Activated naive CD4-positive, alpha-beta T cell treated with anti-CD3 and anti-CD28 coated beads, Interleukin-2, amount 50 U/mL, for 24 hours (primary cell): ENCODE data around the gene RNF44.
A peak's percentile ranks its signal among the peaks of the same experiment; 100 is the strongest.

Source experiments
- H3K27ac Mint-ChIP-seq: one replicate; pipeline ENCODE4 v1.8.0; 2021; ENCODE audit warnings: mild to moderate bottlenecking, mixed read lengths
- H3K27me3 Mint-ChIP-seq: one replicate; pipeline ENCODE4 v1.8.0; 2021; ENCODE audit warnings: mixed read lengths
- H3K36me3 Mint-ChIP-seq: one replicate; pipeline ENCODE4 v1.8.0; 2021; ENCODE audit warnings: mixed read lengths
- H3K4me1 Mint-ChIP-seq: one replicate; pipeline ENCODE4 v1.8.0; 2021; ENCODE audit warnings: mixed read lengths
- H3K4me3 Mint-ChIP-seq: one replicate; pipeline ENCODE4 v1.8.0; 2021; ENCODE audit warnings: mild to moderate bottlenecking, mixed read lengths
- H3K9me3 Mint-ChIP-seq: one replicate; pipeline ENCODE4 v1.8.0; 2021; ENCODE audit warnings: mixed read lengths

The RNF44 gene

DNA sequence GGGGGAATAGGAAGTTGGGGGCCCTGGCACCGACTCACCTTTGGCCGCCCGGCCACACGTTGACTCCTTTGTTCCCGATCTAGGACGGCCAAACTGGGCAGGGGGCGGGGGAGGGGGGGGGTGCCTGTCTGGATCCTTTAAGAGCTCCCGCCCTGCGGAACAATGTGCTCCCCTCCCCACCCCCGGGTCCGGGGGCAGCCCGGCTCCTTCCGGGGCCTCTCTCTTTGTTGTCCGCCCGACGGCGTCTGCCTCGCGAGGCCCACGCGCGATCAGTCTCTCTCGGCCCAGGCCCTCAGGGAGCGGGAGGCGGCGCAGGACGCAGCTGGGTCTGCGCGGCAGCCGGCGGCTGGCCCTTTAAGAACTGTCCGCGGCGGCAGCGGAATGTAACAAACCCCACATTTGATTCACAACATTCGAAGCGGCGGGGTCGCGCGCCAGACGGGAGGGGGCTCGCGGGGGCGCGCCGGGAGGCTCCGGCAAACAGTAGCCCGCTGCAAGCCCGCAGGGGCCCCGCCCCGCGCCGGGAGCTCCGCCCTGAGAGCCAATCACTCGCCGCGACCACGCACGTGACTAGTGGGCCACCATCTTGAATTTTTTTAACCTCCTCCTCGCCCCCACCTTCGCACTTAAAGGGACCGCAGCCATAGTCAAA, at the start of gene RNF44:
TSS of gene RNF44 (minus strand) at position 501 of the 652 bp plus-strand sequence. CDS start 4,930 bp downstream, outside the sequence.
- Mint-ChIP-seq H3K36me3 (no peaks in the 10 kb centered on the region), H3K27me3 (no peaks in the 10 kb centered on the region), H3K4me3 (peak within 1 kb of the TSS; percentile 98), H3K27ac (peak within 1 kb of the TSS; percentile 99), H3K9me3 (no peaks in the 10 kb centered on the region), H3K4me1 (peaks cover 68% of the 10 kb centered on the region)

DNA sequence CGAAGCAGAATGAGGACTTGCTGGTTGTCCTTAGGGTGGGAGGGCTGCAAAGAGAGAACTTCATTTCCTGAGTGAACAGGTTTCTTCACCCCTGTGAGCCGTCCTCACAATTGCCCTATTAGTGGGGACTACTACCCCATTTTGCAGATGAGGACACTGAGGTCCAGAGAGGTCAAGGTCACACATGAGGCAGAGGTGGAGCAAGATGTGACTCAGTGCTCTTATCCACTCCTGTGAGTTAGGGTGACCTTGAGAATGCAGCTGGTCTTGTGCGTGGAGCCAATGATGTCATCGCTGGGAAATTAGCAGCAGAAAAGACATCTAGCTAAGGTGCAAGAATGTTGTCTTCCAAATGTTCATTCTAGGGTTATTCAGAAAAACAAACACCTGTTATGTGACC, 45.9 kb upstream of the RNF44 start:
- Mint-ChIP-seq H3K27me3 (peaks cover 1% of the 10 kb centered on the region), H3K4me1 (no peaks in the 10 kb centered on the region), H3K27ac (no peak overlapping the region), H3K4me3 (no peak overlapping the region), H3K36me3 (peaks cover 5% of the 10 kb centered on the region), H3K9me3 (no peaks in the 10 kb centered on the region)

DNA sequence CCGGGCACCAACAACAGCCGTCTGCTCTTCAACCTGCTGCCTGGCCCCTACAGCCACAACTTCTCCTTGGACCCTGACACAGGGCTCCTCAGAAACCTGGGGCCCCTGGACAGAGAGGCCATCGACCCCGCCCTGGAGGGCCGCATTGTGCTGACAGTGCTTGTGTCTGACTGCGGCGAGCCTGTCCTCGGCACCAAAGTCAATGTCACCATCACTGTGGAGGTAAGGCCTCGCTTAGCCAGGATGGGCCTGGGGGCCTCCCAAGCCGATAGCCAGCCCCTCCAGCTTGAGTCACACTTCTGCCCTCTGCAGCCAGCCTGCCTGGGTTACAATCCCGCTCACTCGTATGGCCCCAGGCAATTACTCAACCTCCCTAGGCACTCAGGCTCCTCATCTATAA, 44.2 kb upstream of the RNF44 start:
- Mint-ChIP-seq H3K36me3 (peaks cover 5% of the 10 kb centered on the region), H3K27me3 (peaks cover 1% of the 10 kb centered on the region), H3K27ac (no peak overlapping the region), H3K4me1 (no peaks in the 10 kb centered on the region), H3K9me3 (no peaks in the 10 kb centered on the region), H3K4me3 (no peak overlapping the region)

DNA sequence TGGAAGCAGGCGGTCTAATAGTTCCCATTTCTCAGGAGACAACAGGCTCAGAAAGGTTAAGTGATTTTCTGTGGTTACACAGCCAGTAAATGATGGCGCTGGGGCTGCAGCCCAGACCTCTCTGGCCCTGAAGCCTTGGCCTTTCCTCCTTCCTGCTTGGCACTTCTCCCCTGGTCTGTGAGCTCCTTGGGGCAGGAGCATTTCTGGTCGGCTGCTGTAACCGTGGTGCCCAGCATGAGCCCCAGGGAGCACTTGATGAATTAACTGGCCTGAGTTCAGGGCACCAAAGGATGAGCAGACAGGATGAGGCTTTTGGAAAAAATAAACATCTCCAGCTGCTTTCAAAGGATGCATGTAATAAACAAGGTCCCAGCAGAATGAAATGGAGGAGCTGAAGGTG, 42.1 kb upstream of the RNF44 start:
- Mint-ChIP-seq H3K4me3 (no peak overlapping the region), H3K36me3 (no peaks in the 10 kb centered on the region)

DNA sequence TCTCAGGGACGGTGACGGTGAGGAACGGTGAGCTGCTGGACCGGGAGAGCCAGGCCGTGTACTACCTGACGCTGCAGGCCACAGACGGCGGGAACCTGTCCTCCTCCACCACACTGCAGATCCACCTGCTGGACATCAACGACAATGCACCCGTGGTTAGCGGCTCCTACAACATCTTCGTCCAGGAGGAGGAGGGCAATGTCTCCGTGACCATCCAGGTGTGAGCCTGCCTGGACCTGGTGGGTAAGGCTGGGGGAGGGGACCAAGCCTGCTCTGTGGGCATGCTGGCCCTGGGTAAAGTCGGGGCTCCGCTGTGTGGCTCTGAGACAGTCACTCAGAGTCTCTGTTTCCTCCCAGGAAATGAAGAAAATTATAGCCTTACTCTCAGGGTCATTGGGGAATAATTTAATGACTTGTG, 41.2 kb upstream of the RNF44 start:
- H3K27ac Mint-ChIP-seq = no peak overlapping the region
- H3K27me3 Mint-ChIP-seq = no peaks in the 10 kb centered on the region

More for the DNA sequence above, 42.1 kb upstream of the RNF44 start:
- H3K27ac Mint-ChIP-seq = no peak overlapping the region
- H3K27me3 Mint-ChIP-seq = peaks cover 1% of the 10 kb centered on the region
- H3K9me3 Mint-ChIP-seq = no peaks in the 10 kb centered on the region
- no peaks in the 10 kb centered on the region for H3K4me1 Mint-ChIP-seq

GRCh38 chr5:176577312-176578176, 40.3 kb upstream of the RNF44 start:
- H3K27ac Mint-ChIP-seq = no peak overlapping the region
- no peak overlapping the region for H3K4me3 Mint-ChIP-seq
- H3K36me3 Mint-ChIP-seq = no peaks in the 10 kb centered on the region
- H3K27me3 Mint-ChIP-seq = no peaks in the 10 kb centered on the region
- no peaks in the 10 kb centered on the region for H3K4me1 Mint-ChIP-seq
- H3K9me3 Mint-ChIP-seq = no peaks in the 10 kb centered on the region

More for the DNA sequence above, 41.2 kb upstream of the RNF44 start:
- H3K4me1 Mint-ChIP-seq = no peaks in the 10 kb centered on the region
- H3K9me3 Mint-ChIP-seq = no peaks in the 10 kb centered on the region
- no peaks in the 10 kb centered on the region for H3K36me3 Mint-ChIP-seq
- H3K4me3 Mint-ChIP-seq = no peak overlapping the region

DNA sequence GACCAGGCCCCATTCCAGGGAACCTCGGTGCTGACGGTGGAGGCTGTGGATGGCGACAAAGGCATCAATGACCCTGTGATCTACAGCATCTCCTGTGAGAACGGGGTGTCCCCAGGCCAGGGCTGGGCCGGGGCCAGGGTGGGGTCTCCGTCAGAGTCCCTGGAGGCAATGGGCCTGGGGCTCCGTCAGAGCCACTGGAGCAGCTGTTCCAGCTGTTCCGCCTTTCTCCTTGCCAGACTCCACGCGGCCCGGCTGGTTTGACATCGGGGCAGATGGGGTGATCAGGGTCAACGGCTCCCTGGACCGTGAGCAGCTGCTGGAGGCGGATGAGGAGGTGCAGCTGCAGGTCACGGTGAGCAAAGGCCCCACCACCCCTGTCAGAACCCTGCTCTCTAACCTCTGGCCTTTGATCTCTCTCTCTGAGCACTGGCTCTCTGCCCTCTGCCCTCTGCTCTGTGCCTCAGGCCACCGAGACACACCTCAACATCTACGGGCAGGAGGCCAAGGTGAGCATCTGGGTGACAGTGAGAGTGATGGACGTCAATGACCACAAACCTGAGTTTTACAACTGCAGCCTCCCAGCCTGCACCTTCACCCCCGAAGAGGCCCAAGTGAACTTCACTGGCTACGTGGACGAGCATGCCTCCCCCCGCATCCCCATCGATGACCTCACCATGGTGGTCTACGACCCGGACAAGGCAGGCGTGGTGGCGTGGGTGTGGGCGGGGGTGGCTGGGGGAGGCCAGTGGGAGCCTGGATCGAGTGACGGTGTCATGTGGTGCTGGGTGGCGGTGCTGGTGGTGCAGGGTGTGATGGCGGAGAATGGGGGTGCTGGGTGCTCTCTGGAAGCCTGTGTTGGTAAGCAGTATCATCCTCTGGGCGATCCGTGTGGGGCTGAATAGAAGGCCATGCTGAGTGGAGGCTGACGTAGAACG, 38.6 kb upstream of the RNF44 start:
- Mint-ChIP-seq H3K36me3 (no peaks in the 10 kb centered on the region), H3K4me3 (no peak overlapping the region), H3K9me3 (no peaks in the 10 kb centered on the region), H3K27ac (no peak overlapping the region), H3K4me1 (no peaks in the 10 kb centered on the region), H3K27me3 (peaks cover 1% of the 10 kb centered on the region)

DNA sequence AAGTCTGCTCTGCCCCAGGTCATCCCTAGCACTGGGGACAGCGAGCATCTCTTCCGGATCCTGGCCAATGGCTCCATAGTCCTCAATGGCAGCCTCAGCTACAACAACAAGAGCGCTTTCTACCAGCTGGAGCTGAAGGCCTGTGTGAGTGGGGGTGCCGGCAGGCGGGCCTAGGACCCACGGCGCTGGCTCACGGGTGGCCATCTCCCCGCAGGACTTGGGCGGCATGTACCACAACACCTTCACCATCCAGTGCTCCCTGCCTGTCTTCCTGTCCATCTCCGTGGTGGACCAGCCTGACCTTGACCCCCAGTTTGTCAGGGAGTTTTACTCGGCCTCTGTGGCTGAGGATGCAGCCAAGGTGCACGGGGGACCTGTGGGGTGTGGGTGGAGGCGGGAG, 37.9 kb upstream of the RNF44 start:
- H3K4me1 Mint-ChIP-seq = no peaks in the 10 kb centered on the region

DNA sequence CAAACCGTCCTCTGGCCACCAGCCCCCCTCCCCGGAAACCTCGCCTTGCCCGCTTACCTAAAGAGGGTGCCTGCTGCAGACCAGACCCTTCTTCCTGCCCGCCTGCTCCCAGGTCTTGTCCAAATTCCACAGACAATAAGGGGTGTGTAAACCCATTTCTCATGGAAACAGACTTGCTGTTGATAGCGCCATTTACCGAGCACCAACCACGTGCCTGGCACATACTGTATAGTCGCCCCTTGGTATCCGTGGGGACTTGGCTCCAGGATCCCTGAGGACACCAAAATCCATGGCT, 37.0 kb upstream of the RNF44 start:
- Mint-ChIP-seq H3K36me3 (no peaks in the 10 kb centered on the region), H3K9me3 (no peaks in the 10 kb centered on the region), H3K27ac (peak overlapping the region; percentile 8), H3K27me3 (peaks cover 1% of the 10 kb centered on the region), H3K4me3 (no peak overlapping the region), H3K4me1 (no peaks in the 10 kb centered on the region)

More for the DNA sequence above, 37.9 kb upstream of the RNF44 start:
- H3K27ac Mint-ChIP-seq = no peak overlapping the region
- H3K9me3 Mint-ChIP-seq = no peaks in the 10 kb centered on the region
- no peak overlapping the region for H3K4me3 Mint-ChIP-seq
- peaks cover 1% of the 10 kb centered on the region for H3K27me3 Mint-ChIP-seq
- H3K36me3 Mint-ChIP-seq = no peaks in the 10 kb centered on the region

- Mint-ChIP-seq H3K4me1 (no peaks in the 10 kb centered on the region), H3K4me3 (no peak overlapping the region), H3K36me3 (no peaks in the 10 kb centered on the region), H3K27ac (peak overlapping the region; percentile 8), H3K9me3 (no peaks in the 10 kb centered on the region), H3K27me3 (peaks cover 1% of the 10 kb centered on the region)
Observed at GRCh38 chr5:176573564-176574296, 36.5 kb upstream of the RNF44 start.

GRCh38 chr5:176570044-176570443, 32.8 kb upstream of the RNF44 start:
- H3K27ac Mint-ChIP-seq = no peak overlapping the region
- no peaks in the 10 kb centered on the region for H3K9me3 Mint-ChIP-seq
- no peaks in the 10 kb centered on the region for H3K4me1 Mint-ChIP-seq
- no peak overlapping the region for H3K4me3 Mint-ChIP-seq
- H3K27me3 Mint-ChIP-seq = peaks cover 1% of the 10 kb centered on the region
- no peaks in the 10 kb centered on the region for H3K36me3 Mint-ChIP-seq

GRCh38 chr5:176568657-176569056, 31.5 kb upstream of the RNF44 start:
- H3K27ac Mint-ChIP-seq = no peak overlapping the region
- H3K9me3 Mint-ChIP-seq = no peaks in the 10 kb centered on the region
- peaks cover 1% of the 10 kb centered on the region for H3K27me3 Mint-ChIP-seq
- H3K4me3 Mint-ChIP-seq = no peak overlapping the region
- no peaks in the 10 kb centered on the region for H3K36me3 Mint-ChIP-seq
- H3K4me1 Mint-ChIP-seq = no peaks in the 10 kb centered on the region

DNA sequence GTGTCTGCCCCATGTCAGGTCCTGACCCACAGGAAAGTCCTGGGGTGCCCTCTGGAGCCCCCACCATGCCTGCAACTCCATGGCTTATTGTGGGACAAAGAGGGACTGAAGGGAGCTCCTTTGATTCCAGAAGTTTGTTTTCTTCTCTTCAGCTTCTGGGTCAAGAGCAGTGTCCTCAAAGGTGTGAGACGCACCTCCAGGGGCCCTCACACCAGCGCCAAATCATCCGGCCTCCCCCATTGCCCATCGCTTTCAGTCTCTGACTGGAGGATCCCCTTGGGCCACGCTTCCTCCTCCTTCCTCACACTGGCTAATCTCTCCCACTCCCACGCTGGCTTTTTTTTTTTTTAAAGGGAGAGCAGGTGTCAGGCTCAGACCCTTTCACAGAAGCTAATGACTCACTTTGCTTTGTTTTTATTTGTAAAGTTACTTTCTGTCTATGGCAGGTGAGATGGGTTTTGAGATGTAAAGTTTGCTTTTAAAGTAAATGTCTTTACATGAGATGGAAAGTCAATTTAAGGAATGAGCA, 28.6 kb upstream of the RNF44 start:
- peaks cover 15% of the 10 kb centered on the region for H3K4me1 Mint-ChIP-seq
- no peaks in the 10 kb centered on the region for H3K36me3 Mint-ChIP-seq
- no peak overlapping the region for H3K27ac Mint-ChIP-seq

GRCh38 chr5:176564002-176564401, 26.8 kb upstream of the RNF44 start:
- Mint-ChIP-seq H3K9me3 (no peaks in the 10 kb centered on the region), H3K36me3 (no peaks in the 10 kb centered on the region), H3K4me1 (peaks cover 32% of the 10 kb centered on the region), H3K27me3 (no peaks in the 10 kb centered on the region), H3K4me3 (no peak overlapping the region), H3K27ac (no peak overlapping the region)

More for the DNA sequence above, 28.6 kb upstream of the RNF44 start:
- no peaks in the 10 kb centered on the region for H3K27me3 Mint-ChIP-seq
- no peaks in the 10 kb centered on the region for H3K9me3 Mint-ChIP-seq
- H3K4me3 Mint-ChIP-seq = no peak overlapping the region

DNA sequence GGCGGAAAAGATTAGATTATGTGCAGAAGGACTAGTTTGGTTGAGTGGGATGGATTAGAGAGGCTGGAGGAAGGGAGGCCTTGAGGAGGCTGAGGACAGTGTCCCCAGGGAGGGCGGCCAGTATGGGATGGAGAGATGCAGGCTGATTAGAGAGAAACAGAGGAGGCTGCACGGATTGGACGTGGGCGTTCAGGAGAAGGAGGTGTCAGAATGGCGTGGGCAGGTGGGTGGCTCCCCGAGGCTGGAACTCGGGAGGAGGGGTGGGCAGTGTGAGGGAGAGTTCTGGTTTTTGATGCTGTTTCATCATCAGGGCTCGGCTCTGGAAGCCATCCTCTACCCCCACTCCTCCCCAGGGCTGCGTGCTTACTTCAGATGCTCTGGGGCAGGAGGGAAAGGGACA, 25.0 kb upstream of the RNF44 start:
- peaks cover 37% of the 10 kb centered on the region for H3K4me1 Mint-ChIP-seq
- H3K27ac Mint-ChIP-seq = no peak overlapping the region
- no peaks in the 10 kb centered on the region for H3K9me3 Mint-ChIP-seq
- H3K4me3 Mint-ChIP-seq = no peak overlapping the region
- no peaks in the 10 kb centered on the region for H3K27me3 Mint-ChIP-seq
- H3K36me3 Mint-ChIP-seq = no peaks in the 10 kb centered on the region
